ENCODE results near the gene ARRDC1. TPM values are rescaled to one million over a fixed set of nuclear protein-coding genes. Genes with fewer than 3 reads are reported as not detected.

The ARRDC1 gene
- polyA plus RNA-seq, 1 donor from 2014 or later: 53.4 TPM

DNA sequence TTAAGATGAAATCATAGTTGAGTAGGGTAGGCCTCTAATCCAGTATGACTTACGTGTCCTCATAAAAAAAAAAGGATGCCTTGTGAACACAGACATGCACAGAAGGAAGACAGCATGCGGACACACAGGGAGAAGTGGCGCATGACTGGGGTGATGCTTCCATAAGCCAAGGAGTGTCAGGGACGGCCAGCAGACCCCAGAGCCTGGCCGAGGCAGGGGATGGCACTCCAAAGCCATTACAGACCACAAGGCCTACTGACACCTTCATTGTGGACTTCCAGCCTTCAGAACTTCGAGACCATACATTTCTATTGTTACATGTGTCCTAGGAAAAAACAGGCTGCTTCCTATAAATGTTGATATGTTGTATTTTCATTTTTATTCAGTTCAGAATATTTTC lies 33.2 kb downstream of the ARRDC1 start:
- no peaks in the 10 kb centered on the region for H3K9me2 ChIP-seq (ENCODE audit: insufficient read depth, low read length)
- H3K36me3 ChIP-seq (ENCODE audit: insufficient read depth, low read length): no peaks in the 10 kb centered on the region
- H3K9ac ChIP-seq (ENCODE audit: low read length): no peak overlapping the region
- H3K27ac ChIP-seq (ENCODE audit: low read length): no peak overlapping the region
- no peaks in the 10 kb centered on the region for H3F3A ChIP-seq (ENCODE audit: insufficient read depth, low read length, poor library complexity, severe bottlenecking)
- no peaks in the 10 kb centered on the region for H4K20me1 ChIP-seq (ENCODE audit: insufficient read depth)
- H3K27me3 ChIP-seq (ENCODE audit: insufficient read depth, low read depth, low read length): no peaks in the 10 kb centered on the region
- no peak overlapping the region for H2AFZ ChIP-seq (ENCODE audit: low read depth, low read length)
- no peak overlapping the region for H3K4me3 ChIP-seq (ENCODE audit: low read length)
- H3K9me3 ChIP-seq (ENCODE audit: low read length): no peaks in the 10 kb centered on the region
- TF ChIP-seq, protein P1, sequence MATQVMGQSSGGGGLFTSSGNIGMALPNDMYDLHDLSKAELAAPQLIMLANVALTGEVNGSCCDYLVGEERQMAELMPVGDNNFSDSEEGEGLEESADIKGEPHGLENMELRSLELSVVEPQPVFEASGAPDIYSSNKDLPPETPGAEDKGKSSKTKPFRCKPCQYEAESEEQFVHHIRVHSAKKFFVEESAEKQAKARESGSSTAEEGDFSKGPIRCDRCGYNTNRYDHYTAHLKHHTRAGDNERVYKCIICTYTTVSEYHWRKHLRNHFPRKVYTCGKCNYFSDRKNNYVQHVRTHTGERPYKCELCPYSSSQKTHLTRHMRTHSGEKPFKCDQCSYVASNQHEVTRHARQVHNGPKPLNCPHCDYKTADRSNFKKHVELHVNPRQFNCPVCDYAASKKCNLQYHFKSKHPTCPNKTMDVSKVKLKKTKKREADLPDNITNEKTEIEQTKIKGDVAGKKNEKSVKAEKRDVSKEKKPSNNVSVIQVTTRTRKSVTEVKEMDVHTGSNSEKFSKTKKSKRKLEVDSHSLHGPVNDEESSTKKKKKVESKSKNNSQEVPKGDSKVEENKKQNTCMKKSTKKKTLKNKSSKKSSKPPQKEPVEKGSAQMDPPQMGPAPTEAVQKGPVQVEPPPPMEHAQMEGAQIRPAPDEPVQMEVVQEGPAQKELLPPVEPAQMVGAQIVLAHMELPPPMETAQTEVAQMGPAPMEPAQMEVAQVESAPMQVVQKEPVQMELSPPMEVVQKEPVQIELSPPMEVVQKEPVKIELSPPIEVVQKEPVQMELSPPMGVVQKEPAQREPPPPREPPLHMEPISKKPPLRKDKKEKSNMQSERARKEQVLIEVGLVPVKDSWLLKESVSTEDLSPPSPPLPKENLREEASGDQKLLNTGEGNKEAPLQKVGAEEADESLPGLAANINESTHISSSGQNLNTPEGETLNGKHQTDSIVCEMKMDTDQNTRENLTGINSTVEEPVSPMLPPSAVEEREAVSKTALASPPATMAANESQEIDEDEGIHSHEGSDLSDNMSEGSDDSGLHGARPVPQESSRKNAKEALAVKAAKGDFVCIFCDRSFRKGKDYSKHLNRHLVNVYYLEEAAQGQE (IDR thresholded peaks at IDR 0.05; ENCODE audit: borderline replicate concordance): no peak
- TF ChIP-seq EZH2 (IDR thresholded peaks at IDR 0.05; ENCODE audit: borderline replicate concordance, insufficient read depth, low read length, poor library complexity, severe bottlenecking): no peak
- TF ChIP-seq, protein P2, sequence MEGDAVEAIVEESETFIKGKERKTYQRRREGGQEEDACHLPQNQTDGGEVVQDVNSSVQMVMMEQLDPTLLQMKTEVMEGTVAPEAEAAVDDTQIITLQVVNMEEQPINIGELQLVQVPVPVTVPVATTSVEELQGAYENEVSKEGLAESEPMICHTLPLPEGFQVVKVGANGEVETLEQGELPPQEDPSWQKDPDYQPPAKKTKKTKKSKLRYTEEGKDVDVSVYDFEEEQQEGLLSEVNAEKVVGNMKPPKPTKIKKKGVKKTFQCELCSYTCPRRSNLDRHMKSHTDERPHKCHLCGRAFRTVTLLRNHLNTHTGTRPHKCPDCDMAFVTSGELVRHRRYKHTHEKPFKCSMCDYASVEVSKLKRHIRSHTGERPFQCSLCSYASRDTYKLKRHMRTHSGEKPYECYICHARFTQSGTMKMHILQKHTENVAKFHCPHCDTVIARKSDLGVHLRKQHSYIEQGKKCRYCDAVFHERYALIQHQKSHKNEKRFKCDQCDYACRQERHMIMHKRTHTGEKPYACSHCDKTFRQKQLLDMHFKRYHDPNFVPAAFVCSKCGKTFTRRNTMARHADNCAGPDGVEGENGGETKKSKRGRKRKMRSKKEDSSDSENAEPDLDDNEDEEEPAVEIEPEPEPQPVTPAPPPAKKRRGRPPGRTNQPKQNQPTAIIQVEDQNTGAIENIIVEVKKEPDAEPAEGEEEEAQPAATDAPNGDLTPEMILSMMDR (IDR thresholded peaks at IDR 0.05; ENCODE audit: poor library complexity, severe bottlenecking): no peak
- no peak for TF ChIP-seq SMC3 (conservative IDR thresholded peaks at IDR 0.05; ENCODE audit: poor library complexity)
- no peak for TF ChIP-seq EP300 (conservative IDR thresholded peaks at IDR 0.05; ENCODE audit: poor library complexity, severe bottlenecking)
- no peak for TF ChIP-seq POLR2AphosphoS5 (IDR thresholded peaks at IDR 0.05)
- TF ChIP-seq TAF1 (IDR thresholded peaks at IDR 0.05; ENCODE audit: low read depth): no peak
- no peak for TF ChIP-seq MXI1 (conservative IDR thresholded peaks at IDR 0.05; ENCODE audit: poor library complexity, severe bottlenecking)
- H3K79me2 ChIP-seq (replicated peaks; ENCODE audit: insufficient read depth, low read length): peaks cover 82% of the 10 kb centered on the region
- H3K4me2 ChIP-seq (ENCODE audit: low read length): no peak overlapping the region

DNA sequence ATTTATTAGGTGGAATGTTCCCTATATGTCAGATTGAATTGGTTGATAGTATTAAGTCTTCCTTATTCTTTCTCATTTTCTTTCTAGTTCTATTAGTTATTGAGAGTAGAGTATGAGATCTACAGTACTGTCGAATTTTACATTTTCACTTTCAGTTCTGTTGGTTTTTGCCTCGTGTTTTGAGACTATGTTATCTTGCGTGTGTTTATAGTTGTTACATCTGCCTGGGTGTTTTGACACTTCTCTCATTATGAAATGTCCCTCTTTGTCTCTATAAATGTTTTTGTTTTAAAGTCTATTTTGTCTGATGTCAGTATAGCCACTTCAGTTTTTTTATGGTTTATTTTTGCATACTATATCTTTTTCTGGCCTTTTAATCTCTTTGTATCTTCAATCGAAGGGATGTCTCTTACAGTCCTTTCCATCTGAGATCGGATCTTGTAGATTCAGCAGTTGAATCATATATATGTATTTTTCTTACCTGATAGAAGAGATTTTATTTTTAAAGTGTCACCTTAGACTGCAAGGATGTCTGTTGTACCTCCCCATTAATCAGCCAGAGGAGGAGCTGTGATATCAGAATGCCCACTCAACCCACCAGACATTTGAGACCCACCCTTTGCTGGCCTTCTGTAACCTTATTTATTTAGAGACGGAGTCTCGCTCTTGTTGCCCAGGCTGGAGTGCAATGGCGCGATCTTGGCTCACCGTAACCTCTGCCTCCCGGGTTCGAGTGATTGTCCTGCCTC lies 34.0 kb downstream of the ARRDC1 start:
- H3K27me3 ChIP-seq (ENCODE audit: insufficient read depth, low read depth, low read length): no peaks in the 10 kb centered on the region
- H3K9ac ChIP-seq (ENCODE audit: low read length): no peak overlapping the region
- H3K9me3 ChIP-seq (ENCODE audit: low read length): no peaks in the 10 kb centered on the region
- H4K20me1 ChIP-seq (ENCODE audit: insufficient read depth): no peaks in the 10 kb centered on the region
- no peak overlapping the region for H3K27ac ChIP-seq (ENCODE audit: low read length)
- no peak for TF ChIP-seq TAF1 (IDR thresholded peaks at IDR 0.05; ENCODE audit: low read depth)
- TF ChIP-seq EZH2 (IDR thresholded peaks at IDR 0.05; ENCODE audit: borderline replicate concordance, insufficient read depth, low read length, poor library complexity, severe bottlenecking): no peak
- no peak for TF ChIP-seq SMC3 (conservative IDR thresholded peaks at IDR 0.05; ENCODE audit: poor library complexity)
- TF ChIP-seq, protein P2 (IDR thresholded peaks at IDR 0.05; ENCODE audit: poor library complexity, severe bottlenecking): no peak
- TF ChIP-seq RAD21 (conservative IDR thresholded peaks at IDR 0.05): no peak
- no peak for TF ChIP-seq EP300 (conservative IDR thresholded peaks at IDR 0.05; ENCODE audit: poor library complexity, severe bottlenecking)
- no peak for TF ChIP-seq MXI1 (conservative IDR thresholded peaks at IDR 0.05; ENCODE audit: poor library complexity, severe bottlenecking)
- TF ChIP-seq, protein P1 (IDR thresholded peaks at IDR 0.05; ENCODE audit: borderline replicate concordance): no peak
- H3K4me3 ChIP-seq (ENCODE audit: low read length): no peak overlapping the region
- H3K4me2 ChIP-seq (ENCODE audit: low read length): no peak overlapping the region
- H3K9me2 ChIP-seq (ENCODE audit: insufficient read depth, low read length): no peaks in the 10 kb centered on the region
- H3F3A ChIP-seq (ENCODE audit: insufficient read depth, low read length, poor library complexity, severe bottlenecking): no peaks in the 10 kb centered on the region
- no peaks in the 10 kb centered on the region for H3K36me3 ChIP-seq (ENCODE audit: insufficient read depth, low read length)
- no peak overlapping the region for H2AFZ ChIP-seq (ENCODE audit: low read depth, low read length)
- peaks cover 76% of the 10 kb centered on the region for H3K79me2 ChIP-seq (replicated peaks; ENCODE audit: insufficient read depth, low read length)
